ENCODE data around the gene SLC12A8. TPM values are rescaled to one million over a fixed set of nuclear protein-coding genes. Genes with fewer than 3 reads are reported as not detected.

The SLC12A8 gene
- total and polyA plus RNA-seq, 10 of the 15 experiments (the other 5 are each of a cell fraction or from before 2014, with no cell fraction given): 2.5 to 71.6 (median 50.1) TPM

GRCh38 chr3:125051715-125052581 lies 160.6 kb downstream of the SLC12A8 start (continued):
- no peak for TF ChIP-seq ZBTB33 (IDR thresholded peaks at IDR 0.05)
- TF ChIP-seq PAX5 (IDR thresholded peaks at IDR 0.05; ENCODE audit: borderline replicate concordance, low read depth, low read length): no peak
- TF ChIP-seq, protein P1, sequence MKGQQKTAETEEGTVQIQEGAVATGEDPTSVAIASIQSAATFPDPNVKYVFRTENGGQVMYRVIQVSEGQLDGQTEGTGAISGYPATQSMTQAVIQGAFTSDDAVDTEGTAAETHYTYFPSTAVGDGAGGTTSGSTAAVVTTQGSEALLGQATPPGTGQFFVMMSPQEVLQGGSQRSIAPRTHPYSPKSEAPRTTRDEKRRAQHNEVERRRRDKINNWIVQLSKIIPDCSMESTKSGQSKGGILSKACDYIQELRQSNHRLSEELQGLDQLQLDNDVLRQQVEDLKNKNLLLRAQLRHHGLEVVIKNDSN (IDR thresholded peaks at IDR 0.05; ENCODE audit: borderline replicate concordance, extremely low read length, insufficient read depth, low read depth, low read length): no peak
- peak; percentile 44; the same call in 1 of the 2 replicates for TF ChIP-seq ZBED1 (IDR thresholded peaks at IDR 0.05; ENCODE audit: borderline replicate concordance)
- TF ChIP-seq SPI1 (IDR thresholded peaks at IDR 0.05; ENCODE audit: borderline replicate concordance, insufficient read depth, low read depth, low read length): 0 out of 2 replicates have a peak, but pooled peaks have one; percentile 24
- no peak for TF ChIP-seq ESRRA (IDR thresholded peaks at IDR 0.05; ENCODE audit: low read length)
- TF ChIP-seq IRF3 (IDR thresholded peaks at IDR 0.05): no peak
- TF ChIP-seq FOXK2 (IDR thresholded peaks at IDR 0.05): no peak
- no peak for TF ChIP-seq POLR2AphosphoS5 (IDR thresholded peaks at IDR 0.05; ENCODE audit: low read length)
- TF ChIP-seq, protein P2, sequence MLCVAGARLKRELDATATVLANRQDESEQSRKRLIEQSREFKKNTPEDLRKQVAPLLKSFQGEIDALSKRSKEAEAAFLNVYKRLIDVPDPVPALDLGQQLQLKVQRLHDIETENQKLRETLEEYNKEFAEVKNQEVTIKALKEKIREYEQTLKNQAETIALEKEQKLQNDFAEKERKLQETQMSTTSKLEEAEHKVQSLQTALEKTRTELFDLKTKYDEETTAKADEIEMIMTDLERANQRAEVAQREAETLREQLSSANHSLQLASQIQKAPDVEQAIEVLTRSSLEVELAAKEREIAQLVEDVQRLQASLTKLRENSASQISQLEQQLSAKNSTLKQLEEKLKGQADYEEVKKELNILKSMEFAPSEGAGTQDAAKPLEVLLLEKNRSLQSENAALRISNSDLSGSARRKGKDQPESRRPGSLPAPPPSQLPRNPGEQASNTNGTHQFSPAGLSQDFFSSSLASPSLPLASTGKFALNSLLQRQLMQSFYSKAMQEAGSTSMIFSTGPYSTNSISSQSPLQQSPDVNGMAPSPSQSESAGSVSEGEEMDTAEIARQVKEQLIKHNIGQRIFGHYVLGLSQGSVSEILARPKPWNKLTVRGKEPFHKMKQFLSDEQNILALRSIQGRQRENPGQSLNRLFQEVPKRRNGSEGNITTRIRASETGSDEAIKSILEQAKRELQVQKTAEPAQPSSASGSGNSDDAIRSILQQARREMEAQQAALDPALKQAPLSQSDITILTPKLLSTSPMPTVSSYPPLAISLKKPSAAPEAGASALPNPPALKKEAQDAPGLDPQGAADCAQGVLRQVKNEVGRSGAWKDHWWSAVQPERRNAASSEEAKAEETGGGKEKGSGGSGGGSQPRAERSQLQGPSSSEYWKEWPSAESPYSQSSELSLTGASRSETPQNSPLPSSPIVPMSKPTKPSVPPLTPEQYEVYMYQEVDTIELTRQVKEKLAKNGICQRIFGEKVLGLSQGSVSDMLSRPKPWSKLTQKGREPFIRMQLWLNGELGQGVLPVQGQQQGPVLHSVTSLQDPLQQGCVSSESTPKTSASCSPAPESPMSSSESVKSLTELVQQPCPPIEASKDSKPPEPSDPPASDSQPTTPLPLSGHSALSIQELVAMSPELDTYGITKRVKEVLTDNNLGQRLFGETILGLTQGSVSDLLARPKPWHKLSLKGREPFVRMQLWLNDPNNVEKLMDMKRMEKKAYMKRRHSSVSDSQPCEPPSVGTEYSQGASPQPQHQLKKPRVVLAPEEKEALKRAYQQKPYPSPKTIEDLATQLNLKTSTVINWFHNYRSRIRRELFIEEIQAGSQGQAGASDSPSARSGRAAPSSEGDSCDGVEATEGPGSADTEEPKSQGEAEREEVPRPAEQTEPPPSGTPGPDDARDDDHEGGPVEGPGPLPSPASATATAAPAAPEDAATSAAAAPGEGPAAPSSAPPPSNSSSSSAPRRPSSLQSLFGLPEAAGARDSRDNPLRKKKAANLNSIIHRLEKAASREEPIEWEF (IDR thresholded peaks at IDR 0.05; ENCODE audit: insufficient replicate concordance, low read depth, low read length): no peak
- no peak for TF ChIP-seq ELK1 (IDR thresholded peaks at IDR 0.05; ENCODE audit: low read depth, low read length)
- no peak for TF ChIP-seq WRNIP1 (IDR thresholded peaks at IDR 0.05; ENCODE audit: borderline replicate concordance, low read depth, low read length)
- TF ChIP-seq KLF5 (IDR thresholded peaks at IDR 0.05; ENCODE audit: partially characterized antibody): no peak
- no peak for TF ChIP-seq TARDBP (IDR thresholded peaks at IDR 0.05; ENCODE audit: borderline replicate concordance)
- TF ChIP-seq MYB (IDR thresholded peaks at IDR 0.05; ENCODE audit: borderline replicate concordance, low read depth, low read length): no peak
- TF ChIP-seq CBX3 (IDR thresholded peaks at IDR 0.05; ENCODE audit: borderline replicate concordance, low read depth): no peak
